Measurements from ENCODE around the gene CCDC187. TPM values are rescaled to one million over a fixed set of nuclear protein-coding genes. Genes with fewer than 3 reads are reported as not detected.

Gene CCDC187
- total and polyA plus RNA-seq, 2 of the 4 experiments (the other 2 are of a cell fraction) = not detected

- H3K56ac ChIP-seq (ENCODE audit: extremely low read depth, insufficient read depth, low read length) = no peak overlapping the region
- ATAC-seq (ENCODE audit: low read depth) (no peak), DNase-seq (no peak)
- H3K27ac ChIP-seq (ENCODE audit: insufficient read depth, low read length) = no peak overlapping the region
- intact Hi-C loops (cut with micrococcal nuclease) (no loop called here), in situ Hi-C loops (cut with MboI; ENCODE audit: low sequenced_read_pairs) (no loop called here), dilution Hi-C loops (cut with HindIII; ENCODE audit: low sequenced_read_pairs, unreplicated experiment) (no loop called here)
- H3K9ac ChIP-seq (ENCODE audit: low read depth, low read length) = peak overlapping the region; percentile 83
- peaks cover 22 to 51% of the 10 kb centered on the region in 2 experiments for H3K79me1 ChIP-seq (ENCODE audit: low read depth in 1 of 2, low read length in 2 of 2)
- no peak overlapping the region for H2AFZ ChIP-seq (replicated peaks; ENCODE audit: low read length, poor library complexity)
- no TSS peak for BruUV-seq (replicated peaks)
- peaks cover 23% of the 10 kb centered on the region for H3K27me3 ChIP-seq (ENCODE audit: control insufficient read depth, insufficient read depth, low read length)
- H4K91ac ChIP-seq (ENCODE audit: insufficient read depth, low read depth, low read length) = no peak overlapping the region
- no peak overlapping the region for H4K5ac ChIP-seq (ENCODE audit: low read depth, low read length)
- ChIA-PET POLR2A (ENCODE audit: unreplicated experiment) (no interaction called here), CTCF (no interaction called here)
- no peak overlapping the region for H4K8ac ChIP-seq (ENCODE audit: low read depth in 2 of 2, low read length in 2 of 2)
- no peak overlapping the region for H3K4ac ChIP-seq (ENCODE audit: low read depth, low read length)
- H3K36me3 ChIP-seq (ENCODE audit: control insufficient read depth, insufficient read depth, low read length) = no peaks in the 10 kb centered on the region
- H3K14ac ChIP-seq (replicated peaks; ENCODE audit: low read depth, low read length) = 0 out of 2 replicates have a peak overlapping the region, but pooled peaks have one; percentile 59
- H2BK120ac ChIP-seq (ENCODE audit: low read depth, low read length) = no peak overlapping the region
- WGBS, 2 experiments (ENCODE audit: extremely low coverage in 2 of 2, insufficient read length in 1 of 2) = 25% methylated on average over 2 of the region's 11 CpGs; no CpG with 5 or more reads in 1 of the 2 experiments
- no peak overlapping the region for H2BK15ac ChIP-seq (ENCODE audit: low read depth, low read length)
- H3K4me1 ChIP-seq (ENCODE audit: control insufficient read depth, insufficient read depth, low read length) = peaks cover 3% of the 10 kb centered on the region; the same call in 1 of the 2 replicates
- H3K4me2 ChIP-seq (ENCODE audit: low read depth, low read length) = peak overlapping the region; percentile 91
- no peak overlapping the region for H3K18ac ChIP-seq (ENCODE audit: low read depth, low read length)
- peaks cover 31% of the 10 kb centered on the region for H4K20me1 ChIP-seq (ENCODE audit: insufficient read depth, low read length)
- no peak overlapping the region for H2AK5ac ChIP-seq (ENCODE audit: low read depth, low read length)
- peak overlapping the region; percentile 54; the same call in 1 of the 2 replicates for H3K23ac ChIP-seq (ENCODE audit: low read depth, low read length)
- H2AK9ac ChIP-seq (replicated peaks; ENCODE audit: low read depth, low read length, poor library complexity) = peak overlapping the region; percentile 73
- H3K4me3 ChIP-seq (ENCODE audit: insufficient read depth, low read depth, low read length) = peak overlapping the region; percentile 79
- peaks cover 8% of the 10 kb centered on the region for H3K9me1 ChIP-seq (ENCODE audit: insufficient read depth, low read length)
- H2BK5ac ChIP-seq (ENCODE audit: low read depth, low read length, poor library complexity, severe bottlenecking) = no peak overlapping the region
- no peak overlapping the region for H2BK20ac ChIP-seq (ENCODE audit: low read depth, low read length)
- H3K9me3 ChIP-seq (ENCODE audit: control insufficient read depth, insufficient read depth, low read length) = no peaks in the 10 kb centered on the region
- no peak for TF ChIP-seq POLR2A (IDR thresholded peaks at IDR 0.05; ENCODE audit: low read depth, low read length)
- TF ChIP-seq RAD21 (IDR thresholded peaks at IDR 0.05; ENCODE audit: low read length) = no peak
- no peak for TF ChIP-seq RFX5 (IDR thresholded peaks at IDR 0.05; ENCODE audit: low read depth, low read length)
- no peak for TF ChIP-seq CHD1 (IDR thresholded peaks at IDR 0.05; ENCODE audit: low read depth, low read length)
- TF ChIP-seq FOS (IDR thresholded peaks at IDR 0.05; ENCODE audit: low read depth, low read length) = no peak
- TF ChIP-seq MXI1 (IDR thresholded peaks at IDR 0.05; ENCODE audit: borderline replicate concordance, low read depth, low read length) = no peak
- no peak for TF ChIP-seq ELK1 (IDR thresholded peaks at IDR 0.05; ENCODE audit: borderline replicate concordance, low read depth, low read length)
- no peak for TF ChIP-seq BHLHE40 (IDR thresholded peaks at IDR 0.05; ENCODE audit: low read depth, low read length)
- no peak for TF ChIP-seq CTCF (conservative IDR thresholded peaks at IDR 0.05; ENCODE audit: low read depth, low read length)
- TF ChIP-seq RCOR1 (IDR thresholded peaks at IDR 0.05; ENCODE audit: insufficient replicate concordance, low read length) = no peak
- no peak for TF ChIP-seq MAFK (IDR thresholded peaks at IDR 0.05; ENCODE audit: low read depth, low read length)
- no peak for TF ChIP-seq USF2 (IDR thresholded peaks at IDR 0.05; ENCODE audit: low read depth, low read length)
- no peak for TF ChIP-seq NFE2L2 (IDR thresholded peaks at IDR 0.05; ENCODE audit: low read depth, low read length)
- no peak for TF ChIP-seq MAZ (IDR thresholded peaks at IDR 0.05; ENCODE audit: borderline replicate concordance, low read depth, low read length)
- TF ChIP-seq CEBPB (IDR thresholded peaks at IDR 0.05; ENCODE audit: low read depth, low read length) = no peak
These were observed 59.5 kb downstream of the CCDC187 start for GRCh38 chr9:136244122-136244968.
